RWPE2 (cell line): ENCODE measurements around the gene PLCL1.

ENCODE experiments used
- ATAC-seq: fragments of 200-7000 bp; cut with Tn5 transposase; 3 replicates; pipeline ENCODE4 v1.9.1; 2021; ENCODE audit warnings: low read depth
- DNase-seq: peaks from one replicate; pipeline ENCODE4 v3.0.0-alpha.2; 2020; ENCODE audit warnings: low spot score
- H3K27ac ChIP-seq: fragments of 450-650 bp; 2 replicates; pipeline ENCODE4 v1.5.1; 2017; ENCODE audit warnings: mild to moderate bottlenecking; ENCODE audit not compliant: poor library complexity, severe bottlenecking
- H3K27me3 ChIP-seq: fragments of 250-450 bp; sonication (Bioruptor Pico); 2 replicates; pipeline ENCODE4 v1.5.1; 2021; ENCODE audit warnings: mild to moderate bottlenecking, moderate library complexity; ENCODE audit not compliant: insufficient read depth, poor library complexity, severe bottlenecking
- H3K36me3 ChIP-seq: fragments of 250-450 bp; sonication (Bioruptor Pico); 2 replicates; pipeline ENCODE4 v1.5.1; 2020; ENCODE audit warnings: low read depth, mild to moderate bottlenecking, moderate library complexity
- H3K4me1 ChIP-seq: fragments of 250-450 bp; sonication (Bioruptor Pico); 2 replicates; pipeline ENCODE4 v1.5.1; 2021; ENCODE audit warnings: mild to moderate bottlenecking, moderate library complexity; ENCODE audit not compliant: insufficient read depth, poor library complexity, severe bottlenecking
- H3K4me3 ChIP-seq: fragments of 250-450 bp; sonication (Bioruptor Pico); 2 replicates; pipeline ENCODE4 v1.5.1; 2021; ENCODE audit warnings: mild to moderate bottlenecking, moderate library complexity; ENCODE audit not compliant: severe bottlenecking
- H3K9me3 ChIP-seq: fragments of 250-450 bp; sonication (Bioruptor Pico); 2 replicates; pipeline ENCODE4 v1.5.1; 2021; ENCODE audit warnings: mild to moderate bottlenecking, moderate library complexity; ENCODE audit not compliant: severe bottlenecking
- CTCF ChIP-seq: fragments of 450-650 bp; IDR thresholded peaks from one replicate; pipeline ENCODE4 v1.5.1; 2017; ENCODE audit warnings: mild to moderate bottlenecking, moderate library complexity; ENCODE audit not compliant: poor library complexity, severe bottlenecking

Gene PLCL1

GRCh38 chr2:197924483-197924882 is 120.1 kb downstream of the PLCL1 start:
- no peak for TF ChIP-seq CTCF
- DNase-seq (no peak), ATAC-seq (no peak; the same call in 2 of the 3 replicates)
- no peak overlapping the region for H3K4me3 ChIP-seq
- no peaks in the 10 kb centered on the region for H3K4me1 ChIP-seq
- H3K27me3 ChIP-seq, result no peaks in the 10 kb centered on the region
- no peaks in the 10 kb centered on the region for H3K9me3 ChIP-seq
- H3K36me3 ChIP-seq, result no peaks in the 10 kb centered on the region
- no peak overlapping the region for H3K27ac ChIP-seq

- Histone ChIP-seq H3K9me3 (no peaks in the 10 kb centered on the region), H3K27ac (no peak overlapping the region)
- DNase-seq, result no peak
These were observed 120.8 kb downstream of the PLCL1 start for GRCh38 chr2:197925204-197925603.

GRCh38 chr2:197925976-197926375 is 121.6 kb downstream of the PLCL1 start:
- no peak overlapping the region for H3K4me3 ChIP-seq
- no peaks in the 10 kb centered on the region for H3K36me3 ChIP-seq
- DNase-seq (no peak), ATAC-seq (no peak)
- no peaks in the 10 kb centered on the region for H3K9me3 ChIP-seq
- TF ChIP-seq CTCF, result no peak
- H3K27me3 ChIP-seq, result no peaks in the 10 kb centered on the region
- H3K4me1 ChIP-seq, result no peaks in the 10 kb centered on the region
- no peak overlapping the region for H3K27ac ChIP-seq

More at GRCh38 chr2:197925204-197925603, 120.8 kb downstream of the PLCL1 start:
- Histone ChIP-seq H3K27me3 (no peaks in the 10 kb centered on the region), H3K4me3 (no peak overlapping the region), H3K36me3 (no peaks in the 10 kb centered on the region), H3K4me1 (no peaks in the 10 kb centered on the region)
- TF ChIP-seq CTCF, result no peak
- no peak for ATAC-seq

- DNase-seq (no peak), ATAC-seq (no peak)
- no peak for TF ChIP-seq CTCF
- Histone ChIP-seq H3K27me3 (no peaks in the 10 kb centered on the region), H3K27ac (no peak overlapping the region), H3K36me3 (no peaks in the 10 kb centered on the region), H3K9me3 (no peaks in the 10 kb centered on the region), H3K4me1 (no peaks in the 10 kb centered on the region), H3K4me3 (no peak overlapping the region)
These were observed 122.3 kb downstream of the PLCL1 start for GRCh38 chr2:197926673-197927072.

- H3K27ac ChIP-seq, result no peak overlapping the region
- H3K4me3 ChIP-seq, result no peak overlapping the region
- no peak for ATAC-seq
- no peak for DNase-seq
- H3K36me3 ChIP-seq, result no peaks in the 10 kb centered on the region
- H3K9me3 ChIP-seq, result no peaks in the 10 kb centered on the region
- H3K27me3 ChIP-seq, result no peaks in the 10 kb centered on the region
- no peaks in the 10 kb centered on the region for H3K4me1 ChIP-seq
- no peak for TF ChIP-seq CTCF
These were observed 123.6 kb downstream of the PLCL1 start for GRCh38 chr2:197927994-197928393.
